ENCODE data around the gene FXYD3. TPM values are rescaled to one million over a fixed set of nuclear protein-coding genes. Genes with fewer than 3 reads are reported as not detected.
"Not testable (repeated sequence)": the region's sequence is repeated elsewhere in the genome, so short reads cannot be mapped to it uniquely, and the experiment has no call there.

Gene FXYD3
- total and polyA plus RNA-seq, 4 donors, result 130 to 467 (median 160) TPM

- H3K9ac ChIP-seq (ENCODE audit: insufficient read depth in 1 of 2, low read length in 2 of 2), result no peak overlapping the region
- 87 to 92% methylated on average over 7 of the region's 7 CpGs for WGBS, 2 donors
These were observed 12.2 kb downstream of the FXYD3 start for GRCh38 chr19:35127871-35128270.

GRCh38 chr19:35128398-35129057 is 12.9 kb downstream of the FXYD3 start:
- no peak overlapping the region for H3K9ac ChIP-seq (ENCODE audit: insufficient read depth in 1 of 2, low read length in 2 of 2)
- no peak overlapping the region for H3K27ac ChIP-seq (ENCODE audit: low read depth in 1 of 2, low read length in 1 of 2)

More at GRCh38 chr19:35127871-35128270, 12.2 kb downstream of the FXYD3 start:
- Histone ChIP-seq H3K27ac (ENCODE audit: low read depth in 1 of 2, low read length in 1 of 2) (no peak overlapping the region), H3K9me3 (ENCODE audit: control insufficient read depth in 4 of 4, insufficient read depth in 3 of 4, low read length in 3 of 4) (no peaks in the 10 kb centered on the region), H3K36me3 (ENCODE audit: control insufficient read depth in 4 of 4, insufficient read depth in 4 of 4, low read length in 4 of 4) (no peaks in the 10 kb centered on the region), H3K27me3 (ENCODE audit: control insufficient read depth in 3 of 3, insufficient read depth in 3 of 3, low read length in 2 of 3) (no peaks in the 10 kb centered on the region), H3K4me3 (no peak overlapping the region), H3K4me1 (ENCODE audit: control insufficient read depth in 5 of 5, insufficient read depth in 5 of 5, low read length in 5 of 5) (peaks cover 5 to 26% (median 9%) of the 10 kb centered on the region in 5 donors)
- no peak for TF ChIP-seq CTCF (IDR thresholded peaks at IDR 0.05; ENCODE audit: control extremely low read depth, extremely low read depth)
- DNase-seq (no peak), ATAC-seq (ENCODE audit: insufficient read depth, low FRiP score) (no peak)

GRCh38 chr19:35129724-35130274 is 14.2 kb downstream of the FXYD3 start:
- H3K36me3 ChIP-seq (ENCODE audit: control insufficient read depth in 4 of 4, insufficient read depth in 4 of 4, low read length in 4 of 4); ATAC-seq (ENCODE audit: insufficient read depth, low FRiP score); H3K27ac ChIP-seq (ENCODE audit: low read depth in 1 of 2, low read length in 1 of 2); H3K9ac ChIP-seq (ENCODE audit: insufficient read depth in 1 of 2, low read length in 2 of 2); DNase-seq; H3K9me3 ChIP-seq (ENCODE audit: control insufficient read depth in 4 of 4, insufficient read depth in 3 of 4, low read length in 3 of 4); H3K4me3 ChIP-seq; H3K27me3 ChIP-seq (ENCODE audit: control insufficient read depth in 3 of 3, insufficient read depth in 3 of 3, low read length in 2 of 3): not testable (repeated sequence)
- 66 to 67% methylated on average over 14 of the region's 14 CpGs for WGBS, 2 donors
- peaks cover 0 to 10% (median 0%) of the 10 kb centered on the region in 5 donors for H3K4me1 ChIP-seq (ENCODE audit: control insufficient read depth in 5 of 5, insufficient read depth in 5 of 5, low read length in 5 of 5)

More at GRCh38 chr19:35128398-35129057, 12.9 kb downstream of the FXYD3 start:
- 91 to 97% methylated on average over 9 of the region's 9 CpGs for WGBS, 2 donors
- H3K9me3 ChIP-seq (ENCODE audit: control insufficient read depth in 4 of 4, insufficient read depth in 3 of 4, low read length in 3 of 4), result no peaks in the 10 kb centered on the region
- no peak for DNase-seq
- no peaks in the 10 kb centered on the region for H3K27me3 ChIP-seq (ENCODE audit: control insufficient read depth in 3 of 3, insufficient read depth in 3 of 3, low read length in 2 of 3)
- no peaks in the 10 kb centered on the region for H3K36me3 ChIP-seq (ENCODE audit: control insufficient read depth in 4 of 4, insufficient read depth in 4 of 4, low read length in 4 of 4)
- TF ChIP-seq CTCF (IDR thresholded peaks at IDR 0.05; ENCODE audit: control extremely low read depth, extremely low read depth), result no peak
- H3K4me1 ChIP-seq (ENCODE audit: control insufficient read depth in 5 of 5, insufficient read depth in 5 of 5, low read length in 5 of 5), result peaks cover 5 to 20% (median 8%) of the 10 kb centered on the region in 5 donors
- no peak overlapping the region for H3K4me3 ChIP-seq
- no peak for ATAC-seq (ENCODE audit: insufficient read depth, low FRiP score)

GRCh38 chr19:35130761-35131720 is 15.4 kb downstream of the FXYD3 start:
- 78 to 87% methylated on average over 31 of the region's 31 CpGs for WGBS, 2 donors
- DNase-seq (no peak), ATAC-seq (ENCODE audit: insufficient read depth, low FRiP score) (no peak)
- no peak for TF ChIP-seq CTCF (IDR thresholded peaks at IDR 0.05; ENCODE audit: control extremely low read depth, extremely low read depth)
- Histone ChIP-seq H3K4me3 (no peak overlapping the region), H3K9ac (ENCODE audit: insufficient read depth in 1 of 2, low read length in 2 of 2) (no peak overlapping the region), H3K27me3 (ENCODE audit: control insufficient read depth in 3 of 3, insufficient read depth in 3 of 3, low read length in 2 of 3) (no peaks in the 10 kb centered on the region), H3K27ac (ENCODE audit: low read depth in 1 of 2, low read length in 1 of 2) (no peak overlapping the region), H3K9me3 (ENCODE audit: control insufficient read depth in 4 of 4, insufficient read depth in 3 of 4, low read length in 3 of 4) (no peaks in the 10 kb centered on the region), H3K4me1 (ENCODE audit: control insufficient read depth in 5 of 5, insufficient read depth in 5 of 5, low read length in 5 of 5) (peaks cover 0 to 14% (median 3%) of the 10 kb centered on the region in 5 donors), H3K36me3 (ENCODE audit: control insufficient read depth in 4 of 4, insufficient read depth in 4 of 4, low read length in 4 of 4) (no peaks in the 10 kb centered on the region)
